K562 (cell line): ENCODE measurements around the gene PCDH8. TPM values are rescaled to one million over a fixed set of nuclear protein-coding genes. Genes with fewer than 3 reads are reported as not detected.

Source experiments
- ATAC-seq: fragments of 200-7000 bp; cut with Tn5 transposase; 3 replicates; pipeline ENCODE4 v1.9.1; 2020; ENCODE audit warnings: moderate library complexity
- BruUV-seq: library from RNA; stranded (reverse); fragments of 400-500 nt; replicated peaks from 2 replicates; lab custom pipeline; 2021; lab: Mats Ljungman, UMichigan
- CTCF ChIA-PET: fragments of 300-600 bp; formaldehyde crosslinking; extraction: SDS; loops from one replicate; lab custom pipeline; 2021; ENCODE audit warnings: low intra/inter-chr PET ratio; lab: Yijun Ruan, JAX
- POLR2A ChIA-PET: fragments of 300-600, 350-650 bp; sonication (Branson Sonifier 250); formaldehyde crosslinking; extraction: SDS; loops from one replicate; lab custom pipeline; 2021; ENCODE audit warnings: antibody characterized with exemption, inconsistent platforms; lab: Yijun Ruan, JAX
- DNase-seq, 4 experiments: peaks; one replicate each; pipeline versions ENCODE4 v3.0.0 to v3.0.0-alpha.2; 2011 to 2018; ENCODE audit warnings: low spot score in 3 of 4, mixed read lengths in 3 of 4; ENCODE audit errors: extremely low read depth in 1 of 4
- FAIRE-seq: peaks from 2 replicates; lab custom pipeline; 2011; peaks lifted over from hg19 to GRCh38; lab: Jason Lieb, UNC
- H2AFZ ChIP-seq: 2 replicates; pipeline ENCODE4 v1.6.0; 2011; ENCODE audit warnings: low read depth, low read length, control low read depth, inconsistent platforms
- H3K27ac ChIP-seq: fragments of 200-600 bp; 3 replicates; pipeline ENCODE4 v1.8.0; 2011; ENCODE audit warnings: low read depth, mild to moderate bottlenecking, control low read depth, inconsistent platforms, low read length, moderate library complexity, mixed read lengths; ENCODE audit errors: extremely low read depth
- H3K27me3 ChIP-seq, 2 experiments: fragments of 300-600 bp in 1 of 2; 2 replicates in 1 of 2; 3 replicates in 1 of 2; pipeline versions ENCODE4 v1.6.0 to v1.8.0; 2011; ENCODE audit warnings: inconsistent platforms in 2 of 2, low read length in 2 of 2, mild to moderate bottlenecking in 1 of 2, mixed read lengths in 1 of 2, moderate library complexity in 1 of 2; ENCODE audit not compliant: control insufficient read depth in 2 of 2, insufficient read depth in 2 of 2
- H3K36me3 ChIP-seq: fragments of 300-600 bp; 3 replicates; pipeline ENCODE4 v1.8.0; 2011; ENCODE audit warnings: mild to moderate bottlenecking, low read length, inconsistent platforms; ENCODE audit not compliant: control insufficient read depth, insufficient read depth
- H3K4me1 ChIP-seq, 2 experiments: fragments of 200-600 bp in 1 of 2; replicated peaks in 1 of 2; 2 replicates in 1 of 2; 3 replicates in 1 of 2; pipeline versions ENCODE4 v1.5.1 to v1.8.0; 2011; ENCODE audit warnings: inconsistent platforms in 2 of 2, low read length in 2 of 2, mild to moderate bottlenecking in 1 of 2, mixed read lengths in 1 of 2, moderate library complexity in 1 of 2; ENCODE audit not compliant: control insufficient read depth in 2 of 2, insufficient read depth in 2 of 2
- H3K4me2 ChIP-seq: 2 replicates; pipeline ENCODE4 v1.6.1; 2011; ENCODE audit warnings: low read length, control low read depth, inconsistent platforms, mixed read lengths; ENCODE audit not compliant: insufficient read depth
- H3K4me3 ChIP-seq: fragments of 200-600 bp; sonication (generic), shearing (Covaris generic); 2 replicates; pipeline ENCODE4 v1.5.1; 2016; ENCODE audit warnings: control low read depth, inconsistent platforms
- H3K79me2 ChIP-seq: fragments of 200-600 bp; 3 replicates; pipeline ENCODE4 v1.8.0; 2011; ENCODE audit warnings: low read length, inconsistent platforms; ENCODE audit not compliant: control insufficient read depth, insufficient read depth
- H3K9ac ChIP-seq, 2 experiments: 2 replicates each; pipeline versions ENCODE4 v1.6.0 to v1.6.1; 2011; ENCODE audit warnings: low read depth in 2 of 2, low read length in 2 of 2, control low read depth in 1 of 2, inconsistent platforms in 1 of 2, mild to moderate bottlenecking in 1 of 2, mixed read lengths in 1 of 2; ENCODE audit not compliant: insufficient read depth in 1 of 2
- H3K9me1 ChIP-seq: one replicate; pipeline ENCODE4 v1.6.0; 2011; ENCODE audit warnings: inconsistent platforms, mild to moderate bottlenecking, low read length, moderate library complexity; ENCODE audit not compliant: control insufficient read depth, insufficient read depth
- H3K9me3 ChIP-seq: replicated peaks from 2 replicates; pipeline ENCODE4 v1.5.1; 2011; ENCODE audit warnings: low read depth, low read length, inconsistent platforms; ENCODE audit not compliant: control insufficient read depth, insufficient read depth
- H4K20me1 ChIP-seq: replicated peaks from 2 replicates; pipeline ENCODE4 v1.6.1; 2011; ENCODE audit warnings: low read length, inconsistent platforms, mixed read lengths; ENCODE audit not compliant: control insufficient read depth, insufficient read depth
- ARID1B ChIP-seq: fragments of 450-650 bp; IDR thresholded peaks from 2 replicates; pipeline ENCODE4 v1.6.1; 2016; ENCODE audit warnings: antibody characterized with exemption, mild to moderate bottlenecking, inconsistent platforms
- CBX3 ChIP-seq, 2 experiments: IDR thresholded peaks; 1 replicate in 1 of 2; 2 replicates in 1 of 2; pipeline ENCODE4 v1.6.1; 2012; ENCODE audit warnings: inconsistent platforms in 2 of 2, low read length in 2 of 2, borderline replicate concordance in 1 of 2, control low read depth in 1 of 2
- GTF2A2 ChIP-seq: IDR thresholded peaks from 2 replicates; pipeline ENCODE4 v1.6.1; 2016; ENCODE audit warnings: mild to moderate bottlenecking, missing genetic modification characterization, missing compliant biosample characterization
- NCOA4 ChIP-seq: fragments of 450-650 bp; IDR thresholded peaks from 2 replicates; pipeline ENCODE4 v1.6.1; 2018; ENCODE audit warnings: mild to moderate bottlenecking; ENCODE audit not compliant: partially characterized antibody
- RCOR1 ChIP-seq, 2 experiments: IDR thresholded peaks; 2 replicates each; pipeline ENCODE4 v1.6.1; 2012; ENCODE audit warnings: low read depth in 2 of 2, low read length in 2 of 2, borderline replicate concordance in 1 of 2, improper control_type of control experiment in 1 of 2
- SMAD2 ChIP-seq: fragments of 150-350 bp; IDR thresholded peaks from 2 replicates; pipeline ENCODE4 v1.6.1; 2014; ENCODE audit warnings: low read depth, mild to moderate bottlenecking, low read length
- TEAD4 ChIP-seq, 2 experiments: sonication (generic) in 1 of 2; formaldehyde crosslinking in 1 of 2; IDR thresholded peaks; 2 replicates each; pipeline versions ENCODE4 v1.6.1 to v1.8.0; 2012 to 2022; ENCODE audit warnings: borderline replicate concordance in 1 of 2, inconsistent platforms in 1 of 2, low read length in 1 of 2, mild to moderate bottlenecking in 1 of 2, missing genetic modification reagents in 1 of 2
- ZNF124 ChIP-seq: sonication (generic); formaldehyde crosslinking; IDR thresholded peaks from 2 replicates; pipeline ENCODE4 v1.8.1; 2022; ENCODE audit warnings: missing genetic modification reagents
- ZNF175 ChIP-seq: fragments of 200-800 bp; sonication (Bioruptor generic); IDR thresholded peaks from 2 replicates; pipeline ENCODE4 v1.6.1; 2016; ENCODE audit warnings: low read depth, mild to moderate bottlenecking, missing genetic modification characterization, missing compliant biosample characterization
- WGBS: fragments of 100-300 bp; shearing (Covaris generic); methylation state at CpG from one replicate; pipeline ENCODE4 v1.1.6; 2016; ENCODE audit warnings: low coverage, mixed read lengths; ENCODE audit not compliant: insufficient coverage; ENCODE audit errors: missing lambda C conversion rate; 5-methylcytosine and 5-hydroxymethylcytosine counted together
- in situ Hi-C: fragments of 300-500 bp; cut with MboI; formaldehyde crosslinking; loops from 4 replicates; pipeline ENCODE4 v1.15.0; 2018; ENCODE audit warnings: inconsistent platforms, mixed read lengths
- intact Hi-C: fragments of 100-400 bp; cut with micrococcal nuclease; formaldehyde crosslinking; loops from 2 replicates; pipeline ENCODE4 v1.14.2; 2022
- polyA plus RNA-seq, 8 experiments: library from polyadenylated mRNA; depleted of rRNA in 4 of 8; stranded (reverse) in 5 of 8; unstranded in 3 of 8; fragments of >200 nt; fragmentation: Nextera tagmentation in 2 of 8; fragmentation: Illumina TruSeq in 1 of 8; extraction: Ambion mirVana in 2 of 8; extraction: Trizol in 1 of 8; gene quantifications; 2 replicates each; pipeline versions ENCODE4 v1.2.1 to v1.2.3, GENCODE V29; 2011 to 2014; ENCODE audit warnings: inconsistent platforms in 1 of 8, missing spikeins in 1 of 8
- total RNA-seq, 7 experiments: library from RNA; depleted of rRNA in 6 of 7; stranded (reverse); fragments of >200 nt in 6 of 7; fragmentation: Illumina TruSeq in 2 of 7; extraction: Trizol in 2 of 7; gene quantifications; 2 replicates each; pipeline versions ENCODE4 v1.2.1 to v1.2.3, GENCODE V29; 2011 to 2021; ENCODE audit warnings: low replicate concordance in 1 of 7
- TF ChIP-seq, protein P1 (sequence below): sonication (generic); formaldehyde crosslinking; IDR thresholded peaks from 2 replicates; pipeline ENCODE4 v1.8.1; 2023; ENCODE audit warnings: mild to moderate bottlenecking, missing genetic modification reagents
- TF ChIP-seq, protein P2 (sequence below): fragments of 250-450 bp; sonication (Bioruptor Pico); IDR thresholded peaks from 2 replicates; pipeline ENCODE4 v1.8.0; 2021; ENCODE audit warnings: moderate library complexity, mild to moderate bottlenecking, inconsistent platforms
- TF ChIP-seq, protein P3 (sequence below): fragments of 250-450 bp; sonication (Bioruptor Pico); IDR thresholded peaks from 2 replicates; pipeline ENCODE4 v1.4.0; 2020; ENCODE audit warnings: borderline replicate concordance
- TF ChIP-seq, protein P4 (sequence below): sonication (generic); formaldehyde crosslinking; IDR thresholded peaks from 2 replicates; pipeline ENCODE4 v1.8.0; 2022; ENCODE audit warnings: mild to moderate bottlenecking, missing genetic modification reagents, borderline replicate concordance

The PCDH8 gene
- total and polyA plus RNA-seq, 9 of the 15 experiments (the other 6 are each of a cell fraction or from before 2014, with no cell fraction given): not detected

DNA sequence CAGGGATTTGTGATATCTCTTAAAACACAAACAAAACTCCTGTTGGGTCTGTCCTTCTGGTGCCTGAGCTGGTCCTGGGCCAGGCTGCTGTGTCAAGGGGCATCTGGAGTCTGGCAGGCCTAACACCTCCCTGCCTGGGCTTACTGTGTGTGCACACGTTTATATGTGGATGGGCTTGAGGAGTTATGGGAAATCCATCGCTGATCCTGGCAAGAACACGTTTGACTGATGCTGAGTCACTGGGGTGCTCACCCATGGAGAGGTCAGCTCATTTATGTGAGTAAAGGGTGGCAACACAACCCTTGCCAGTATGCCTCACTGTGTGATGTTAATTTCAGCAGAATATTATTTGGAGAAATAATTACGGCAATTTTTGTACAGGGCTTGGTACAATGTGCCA lies 44.5 kb upstream of the PCDH8 start (continued):
- TF ChIP-seq, protein P1, sequence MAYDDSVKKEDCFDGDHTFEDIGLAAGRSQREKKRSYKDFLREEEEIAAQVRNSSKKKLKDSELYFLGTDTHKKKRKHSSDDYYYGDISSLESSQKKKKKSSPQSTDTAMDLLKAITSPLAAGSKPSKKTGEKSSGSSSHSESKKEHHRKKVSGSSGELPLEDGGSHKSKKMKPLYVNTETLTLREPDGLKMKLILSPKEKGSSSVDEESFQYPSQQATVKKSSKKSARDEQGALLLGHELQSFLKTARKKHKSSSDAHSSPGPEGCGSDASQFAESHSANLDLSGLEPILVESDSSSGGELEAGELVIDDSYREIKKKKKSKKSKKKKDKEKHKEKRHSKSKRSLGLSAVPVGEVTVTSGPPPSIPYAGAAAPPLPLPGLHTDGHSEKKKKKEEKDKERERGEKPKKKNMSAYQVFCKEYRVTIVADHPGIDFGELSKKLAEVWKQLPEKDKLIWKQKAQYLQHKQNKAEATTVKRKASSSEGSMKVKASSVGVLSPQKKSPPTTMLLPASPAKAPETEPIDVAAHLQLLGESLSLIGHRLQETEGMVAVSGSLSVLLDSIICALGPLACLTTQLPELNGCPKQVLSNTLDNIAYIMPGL (CRISPR knock-in tag): no peak
- no peak for TF ChIP-seq SMAD2
- TF ChIP-seq GTF2A2 (tag): no peak
- no peak for TF ChIP-seq CBX3 (IDR thresholded peaks at IDR 0.05; ENCODE audit: borderline replicate concordance in 1 of 2, low read length in 2 of 2)

DNA sequence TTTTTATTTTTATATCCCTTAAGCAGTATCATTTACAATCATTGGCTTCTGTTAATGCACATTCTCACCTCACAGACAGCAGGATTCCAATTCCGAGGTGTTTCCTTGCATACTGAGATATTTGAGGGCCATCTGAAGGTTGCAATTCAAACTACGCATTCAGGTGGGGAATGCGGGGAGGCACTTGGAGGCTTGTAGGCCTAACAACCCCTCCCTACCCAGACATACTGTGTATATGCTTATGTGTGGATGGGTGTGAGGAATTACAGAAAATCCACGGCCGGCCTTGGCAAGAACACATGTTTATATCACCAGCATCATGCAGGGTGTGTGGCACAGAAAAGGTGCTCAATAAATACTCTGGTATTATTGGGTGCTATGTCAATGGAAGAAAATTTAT lies 43.3 kb upstream of the PCDH8 start:
- H3K79me2 ChIP-seq: no peaks in the 10 kb centered on the region
- no peaks in the 10 kb centered on the region for H3K4me1 ChIP-seq
- no peak overlapping the region for H3K9ac ChIP-seq
- no peak for DNase-seq
- in situ Hi-C loops: no loop called here
- H3K4me3 ChIP-seq: no peak overlapping the region
- FAIRE-seq: no peak
- no peak for ATAC-seq
- H3K9me1 ChIP-seq: no peaks in the 10 kb centered on the region
- H3K27ac ChIP-seq: no peak overlapping the region
- no peaks in the 10 kb centered on the region for H3K27me3 ChIP-seq
- H4K20me1 ChIP-seq: no peaks in the 10 kb centered on the region
- no peaks in the 10 kb centered on the region for H3K36me3 ChIP-seq
- CTCF ChIA-PET: no interaction called here
- H3K9me3 ChIP-seq: no peaks in the 10 kb centered on the region
- no peak overlapping the region for H3K4me2 ChIP-seq
- no TSS peak for BruUV-seq
- POLR2A ChIA-PET: no interaction called here
- 3% methylated on average over 5 of the region's 5 CpGs for WGBS
- intact Hi-C loops: no loop called here
- no peak overlapping the region for H2AFZ ChIP-seq
- no peak for TF ChIP-seq ZNF175
- no peak for TF ChIP-seq RCOR1 (IDR thresholded peaks at IDR 0.05; ENCODE audit: borderline replicate concordance in 1 of 2, low read depth in 2 of 2, low read length in 2 of 2)
- TF ChIP-seq ARID1B: no peak
- no peak for TF ChIP-seq ZNF124
- no peak for TF ChIP-seq NCOA4
- TF ChIP-seq, protein P2, sequence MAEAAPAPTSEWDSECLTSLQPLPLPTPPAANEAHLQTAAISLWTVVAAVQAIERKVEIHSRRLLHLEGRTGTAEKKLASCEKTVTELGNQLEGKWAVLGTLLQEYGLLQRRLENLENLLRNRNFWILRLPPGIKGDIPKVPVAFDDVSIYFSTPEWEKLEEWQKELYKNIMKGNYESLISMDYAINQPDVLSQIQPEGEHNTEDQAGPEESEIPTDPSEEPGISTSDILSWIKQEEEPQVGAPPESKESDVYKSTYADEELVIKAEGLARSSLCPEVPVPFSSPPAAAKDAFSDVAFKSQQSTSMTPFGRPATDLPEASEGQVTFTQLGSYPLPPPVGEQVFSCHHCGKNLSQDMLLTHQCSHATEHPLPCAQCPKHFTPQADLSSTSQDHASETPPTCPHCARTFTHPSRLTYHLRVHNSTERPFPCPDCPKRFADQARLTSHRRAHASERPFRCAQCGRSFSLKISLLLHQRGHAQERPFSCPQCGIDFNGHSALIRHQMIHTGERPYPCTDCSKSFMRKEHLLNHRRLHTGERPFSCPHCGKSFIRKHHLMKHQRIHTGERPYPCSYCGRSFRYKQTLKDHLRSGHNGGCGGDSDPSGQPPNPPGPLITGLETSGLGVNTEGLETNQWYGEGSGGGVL (CRISPR knock-in tag): no peak
- TF ChIP-seq, protein P3, sequence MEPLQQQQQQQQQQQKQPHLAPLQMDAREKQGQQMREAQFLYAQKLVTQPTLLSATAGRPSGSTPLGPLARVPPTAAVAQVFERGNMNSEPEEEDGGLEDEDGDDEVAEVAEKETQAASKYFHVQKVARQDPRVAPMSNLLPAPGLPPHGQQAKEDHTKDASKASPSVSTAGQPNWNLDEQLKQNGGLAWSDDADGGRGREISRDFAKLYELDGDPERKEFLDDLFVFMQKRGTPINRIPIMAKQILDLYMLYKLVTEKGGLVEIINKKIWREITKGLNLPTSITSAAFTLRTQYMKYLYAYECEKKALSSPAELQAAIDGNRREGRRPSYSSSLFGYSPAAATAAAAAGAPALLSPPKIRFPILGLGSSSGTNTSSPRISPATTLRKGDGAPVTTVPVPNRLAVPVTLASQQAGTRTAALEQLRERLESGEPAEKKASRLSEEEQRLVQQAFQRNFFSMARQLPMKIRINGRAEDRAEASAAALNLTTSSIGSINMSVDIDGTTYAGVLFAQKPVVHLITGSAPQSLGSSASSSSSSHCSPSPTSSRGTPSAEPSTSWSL (CRISPR knock-in tag): no peak
- TF ChIP-seq, protein P4, sequence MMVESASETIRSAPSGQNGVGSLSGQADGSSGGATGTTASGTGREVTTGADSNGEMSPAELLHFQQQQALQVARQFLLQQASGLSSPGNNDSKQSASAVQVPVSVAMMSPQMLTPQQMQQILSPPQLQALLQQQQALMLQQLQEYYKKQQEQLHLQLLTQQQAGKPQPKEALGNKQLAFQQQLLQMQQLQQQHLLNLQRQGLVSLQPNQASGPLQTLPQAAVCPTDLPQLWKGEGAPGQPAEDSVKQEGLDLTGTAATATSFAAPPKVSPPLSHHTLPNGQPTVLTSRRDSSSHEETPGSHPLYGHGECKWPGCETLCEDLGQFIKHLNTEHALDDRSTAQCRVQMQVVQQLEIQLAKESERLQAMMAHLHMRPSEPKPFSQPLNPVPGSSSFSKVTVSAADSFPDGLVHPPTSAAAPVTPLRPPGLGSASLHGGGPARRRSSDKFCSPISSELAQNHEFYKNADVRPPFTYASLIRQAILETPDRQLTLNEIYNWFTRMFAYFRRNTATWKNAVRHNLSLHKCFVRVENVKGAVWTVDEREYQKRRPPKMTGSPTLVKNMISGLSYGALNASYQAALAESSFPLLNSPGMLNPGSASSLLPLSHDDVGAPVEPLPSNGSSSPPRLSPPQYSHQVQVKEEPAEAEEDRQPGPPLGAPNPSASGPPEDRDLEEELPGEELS (CRISPR knock-in tag): no peak
- TF ChIP-seq TEAD4 (IDR thresholded peaks at IDR 0.05; ENCODE audit: low read length): no peak
- no peak for TF ChIP-seq TEAD4 (CRISPR knock-in tag; IDR thresholded peaks at IDR 0.05; ENCODE audit: borderline replicate concordance)
